SK-N-SH (cell line): ENCODE measurements around the gene LPIN1. TPM values are rescaled to one million over a fixed set of nuclear protein-coding genes. Genes with fewer than 3 reads are reported as not detected.

Experiments used
- CTCF ChIA-PET: fragments of 300-600, 350-600 bp; formaldehyde crosslinking; extraction: SDS; loops from one replicate; lab custom pipeline; 2021; lab: Yijun Ruan, JAX
- POLR2A ChIA-PET: fragments of 350-600 bp; sonication (Branson Sonifier 250); formaldehyde crosslinking; extraction: SDS; loops from one replicate; lab custom pipeline; 2020; ENCODE audit warnings: antibody characterized with exemption, inconsistent platforms; lab: Yijun Ruan, JAX
- DNase-seq: peaks from one replicate; pipeline ENCODE4 v3.0.0; 2012
- H2AFZ ChIP-seq: fragments of 200-600 bp; sonication (generic); 2 replicates; pipeline ENCODE4 v1.8.1; 2016; ENCODE audit warnings: antibody characterized with exemption, mild to moderate bottlenecking, low read depth
- H3F3A ChIP-seq: fragments of 200-600 bp; sonication (generic); replicated peaks from 2 replicates; pipeline ENCODE3; 2016; ENCODE audit warnings: antibody characterized with exemption, mild to moderate bottlenecking; ENCODE audit not compliant: insufficient read depth
- H3K27ac ChIP-seq, 2 experiments: fragments of 200-500 bp in 1 of 2; fragments of 200-600 bp in 1 of 2; sonication (Bioruptor generic) in 1 of 2; sonication (generic), shearing (Covaris generic) in 1 of 2; 2 replicates each; pipeline versions ENCODE4 v1.5.1 to v1.6.1; 2014 to 2016; ENCODE audit warnings: low read depth in 2 of 2, inconsistent platforms in 1 of 2, low read length in 1 of 2, mild to moderate bottlenecking in 1 of 2, mixed read lengths in 1 of 2
- H3K27me3 ChIP-seq: fragments of 200-600 bp; sonication (generic), shearing (Covaris generic); 2 replicates; pipeline ENCODE4 v1.6.1; 2016; ENCODE audit warnings: mixed run types; ENCODE audit not compliant: insufficient read depth
- H3K36me3 ChIP-seq, 2 experiments: fragments of 200-500 bp in 1 of 2; fragments of 200-600 bp in 1 of 2; sonication (Bioruptor generic) in 1 of 2; sonication (generic) in 1 of 2; replicated peaks in 1 of 2; 2 replicates each; pipeline versions ENCODE3 to v1.5.1; 2014 to 2016; ENCODE audit warnings: low read length in 1 of 2, mild to moderate bottlenecking in 1 of 2; ENCODE audit not compliant: insufficient read depth in 2 of 2, control insufficient read depth in 1 of 2
- H3K4me1 ChIP-seq, 2 experiments: fragments of 200-500 bp in 1 of 2; fragments of 200-600 bp in 1 of 2; sonication (Bioruptor generic) in 1 of 2; sonication (generic), shearing (Covaris generic) in 1 of 2; 2 replicates each; pipeline versions ENCODE4 v1.5.1 to v1.6.1; 2014 to 2016; ENCODE audit warnings: low read depth in 1 of 2, low read length in 1 of 2, mixed run types in 1 of 2; ENCODE audit not compliant: insufficient read depth in 2 of 2, control insufficient read depth in 1 of 2
- H3K4me2 ChIP-seq: fragments of 200-600 bp; sonication (generic), shearing (Covaris generic); 2 replicates; pipeline ENCODE4 v1.6.1; 2017; ENCODE audit warnings: mixed run types
- H3K4me3 ChIP-seq, 2 experiments: fragments of 200-500 bp in 1 of 2; fragments of 200-600 bp in 1 of 2; sonication (Bioruptor generic) in 1 of 2; sonication (generic), shearing (Covaris generic) in 1 of 2; 2 replicates each; pipeline versions ENCODE4 v1.5.1 to v1.8.1; 2014 to 2016; ENCODE audit warnings: low read depth in 2 of 2, inconsistent platforms in 1 of 2, low read length in 1 of 2, mild to moderate bottlenecking in 1 of 2, mixed read lengths in 1 of 2, moderate library complexity in 1 of 2
- H3K79me2 ChIP-seq: fragments of 200-600 bp; sonication (generic); 2 replicates; pipeline ENCODE4 v1.8.1; 2017; ENCODE audit warnings: mild to moderate bottlenecking; ENCODE audit not compliant: insufficient read depth
- H3K9ac ChIP-seq: fragments of 200-600 bp; sonication (generic); 2 replicates; pipeline ENCODE4 v1.6.1; 2017; ENCODE audit warnings: mixed run types
- H3K9me2 ChIP-seq: fragments of 200-600 bp; sonication (generic); 2 replicates; pipeline ENCODE4 v1.6.1; 2017; ENCODE audit warnings: mixed run types
- H3K9me3 ChIP-seq: fragments of 200-600 bp; sonication (generic); 2 replicates; pipeline ENCODE4 v1.6.1; 2017; ENCODE audit warnings: mixed run types, mild to moderate bottlenecking, moderate library complexity
- H4K20me1 ChIP-seq: fragments of 200-600 bp; sonication (generic); 2 replicates; pipeline ENCODE4 v1.6.1; 2017; ENCODE audit warnings: mild to moderate bottlenecking, mixed run types; ENCODE audit not compliant: insufficient read depth
- CTCF ChIP-seq: fragments of 200-600 bp; sonication (generic); IDR thresholded peaks from 2 replicates; pipeline ENCODE4 v1.6.1; 2017; ENCODE audit warnings: antibody characterized with exemption, mild to moderate bottlenecking, moderate library complexity
- EP300 ChIP-seq, 2 experiments: IDR thresholded peaks; 2 replicates each; pipeline versions ENCODE4 v1.4.0 to v1.6.1; 2012; ENCODE audit warnings: borderline replicate concordance in 1 of 2, low read depth in 1 of 2, low read length in 1 of 2
- EZH2phosphoT487 ChIP-seq: fragments of 200-600 bp; sonication (generic); IDR thresholded peaks from 2 replicates; pipeline ENCODE4 v1.6.1; 2017; ENCODE audit warnings: low read depth, mixed run types, mild to moderate bottlenecking, antibody characterized with exemption, moderate library complexity, borderline replicate concordance
- FOSL2 ChIP-seq: IDR thresholded peaks from 2 replicates; pipeline ENCODE4 v1.4.0; 2012; ENCODE audit warnings: low read depth, mild to moderate bottlenecking, moderate library complexity, borderline replicate concordance
- FOXM1 ChIP-seq: IDR thresholded peaks from 2 replicates; pipeline ENCODE4 v1.4.0; 2012; ENCODE audit warnings: low read depth, mild to moderate bottlenecking
- GABPA ChIP-seq: IDR thresholded peaks from 2 replicates; pipeline ENCODE4 v1.4.0; 2012; ENCODE audit warnings: low read depth, mild to moderate bottlenecking
- IRF3 ChIP-seq: fragments of 150-350 bp; IDR thresholded peaks from 2 replicates; pipeline ENCODE4 v1.6.1; 2016; ENCODE audit warnings: mild to moderate bottlenecking, low read depth, low read length
- POLR2AphosphoS5 ChIP-seq: IDR thresholded peaks from 2 replicates; pipeline ENCODE4 v1.6.1; 2012; ENCODE audit warnings: low read depth, low read length
- RAD21 ChIP-seq: IDR thresholded peaks from 2 replicates; pipeline ENCODE4 v1.6.1; 2012; ENCODE audit warnings: mild to moderate bottlenecking, low read length
- RCOR1 ChIP-seq: fragments of 150-350 bp; IDR thresholded peaks from 2 replicates; pipeline ENCODE4 v1.6.1; 2017; ENCODE audit warnings: antibody characterized with exemption, low read length
- REST ChIP-seq: IDR thresholded peaks from 2 replicates; pipeline ENCODE4 v1.6.1; 2012; ENCODE audit warnings: mild to moderate bottlenecking, low read depth, low read length, moderate library complexity
- RFX5 ChIP-seq: IDR thresholded peaks from 2 replicates; pipeline ENCODE4 v1.6.1; 2012; ENCODE audit warnings: mild to moderate bottlenecking, improper control_type of control experiment, low read length
- SIN3A ChIP-seq: IDR thresholded peaks from 2 replicates; pipeline ENCODE4 v1.6.1; 2012; ENCODE audit warnings: low read depth, mild to moderate bottlenecking, low read length, moderate library complexity, borderline replicate concordance
- SMC3 ChIP-seq: IDR thresholded peaks from 2 replicates; pipeline ENCODE4 v1.6.1; 2012; ENCODE audit warnings: low read depth, low read length, improper control_type of control experiment
- TAF1 ChIP-seq: IDR thresholded peaks from 2 replicates; pipeline ENCODE4 v1.6.1; 2012; ENCODE audit warnings: low read depth, mild to moderate bottlenecking, low read length, moderate library complexity, borderline replicate concordance
- TCF12 ChIP-seq: IDR thresholded peaks from 2 replicates; pipeline ENCODE4 v1.4.0; 2012
- TEAD4 ChIP-seq: IDR thresholded peaks from 2 replicates; pipeline ENCODE4 v1.4.0; 2012; ENCODE audit warnings: mild to moderate bottlenecking, borderline replicate concordance; ENCODE audit not compliant: insufficient read depth
- YY1 ChIP-seq: IDR thresholded peaks from 2 replicates; pipeline ENCODE4 v1.4.0; 2012; ENCODE audit warnings: low read depth, mild to moderate bottlenecking
- WGBS: methylation state at CpG from one replicate; pipeline ENCODE4 v1.1.6; 2017; ENCODE audit warnings: low lambda C conversion rate; 5-methylcytosine and 5-hydroxymethylcytosine counted together
- polyA plus RNA-seq, 3 experiments: library from polyadenylated mRNA; depleted of rRNA; stranded (reverse); fragments of >200 nt; gene quantifications; 2 replicates each; pipeline ENCODE4 v1.2.3, GENCODE V29; 2012
- TF ChIP-seq, protein P1 (sequence below): IDR thresholded peaks from 2 replicates; pipeline ENCODE4; 2012
- TF ChIP-seq, protein P2 (sequence below): IDR thresholded peaks from 2 replicates; pipeline ENCODE4 v1.4.0; 2012; ENCODE audit warnings: low read depth, borderline replicate concordance

LPIN1 gene
- polyA plus RNA-seq, 1 of the 3 experiments (the other 2 are of a cell fraction): 22.1 TPM

DNA sequence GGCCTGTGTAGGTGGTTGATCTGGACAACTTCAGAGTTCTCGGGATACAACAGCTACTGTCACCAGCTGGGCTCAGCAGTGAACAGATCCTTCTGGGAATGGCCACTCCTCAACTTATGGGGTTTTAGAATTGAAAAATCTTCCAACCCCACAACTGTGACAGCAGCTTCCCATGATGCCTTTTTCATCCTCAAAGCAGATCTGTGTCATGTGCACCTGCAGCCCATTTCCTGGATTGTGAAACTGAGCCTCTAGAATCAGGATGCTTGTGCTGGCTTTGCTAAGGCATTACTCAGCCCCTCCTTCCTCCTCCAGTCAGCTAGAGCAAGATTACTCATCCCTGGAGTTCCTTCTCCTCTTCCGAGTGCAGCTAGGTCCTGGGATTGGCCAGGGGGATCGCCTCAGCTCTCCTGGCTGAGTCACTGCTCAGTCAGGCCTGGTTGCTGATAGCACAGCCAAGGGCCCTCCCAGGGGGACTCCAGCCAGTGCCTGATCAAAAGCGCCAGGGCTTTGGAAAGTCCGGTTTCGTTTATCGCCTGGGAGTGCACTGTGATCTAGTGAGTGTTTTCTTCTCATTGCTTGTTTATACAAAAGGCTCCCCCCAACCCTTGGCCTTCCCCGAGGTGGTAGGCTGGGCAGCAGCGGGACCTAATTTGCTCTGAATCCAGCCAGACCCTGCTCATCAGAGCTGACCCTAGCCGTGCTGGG, 2.4 kb upstream of the LPIN1 start (continued):
- TF ChIP-seq TEAD4 (0 out of 2 replicates have a peak, but pooled peaks have one; percentile 10), GABPA (0 out of 2 replicates have a peak, but pooled peaks have one; percentile 25), RFX5 (peak; percentile 65; the same call in 1 of the 2 replicates), SIN3A (peak; percentile 95; the same call in 1 of the 2 replicates), FOSL2 (peak; percentile 100), RCOR1 (peak; percentile 92), TCF12 (peak; percentile 86), SMC3 (peak; percentile 29), IRF3 (no peak)
- TF ChIP-seq, protein P1, sequence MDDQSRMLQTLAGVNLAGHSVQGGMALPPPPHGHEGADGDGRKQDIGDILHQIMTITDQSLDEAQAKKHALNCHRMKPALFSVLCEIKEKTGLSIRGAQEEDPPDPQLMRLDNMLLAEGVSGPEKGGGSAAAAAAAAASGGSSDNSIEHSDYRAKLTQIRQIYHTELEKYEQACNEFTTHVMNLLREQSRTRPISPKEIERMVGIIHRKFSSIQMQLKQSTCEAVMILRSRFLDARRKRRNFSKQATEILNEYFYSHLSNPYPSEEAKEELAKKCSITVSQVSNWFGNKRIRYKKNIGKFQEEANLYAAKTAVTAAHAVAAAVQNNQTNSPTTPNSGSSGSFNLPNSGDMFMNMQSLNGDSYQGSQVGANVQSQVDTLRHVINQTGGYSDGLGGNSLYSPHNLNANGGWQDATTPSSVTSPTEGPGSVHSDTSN: peak; percentile 75

- H2AFZ ChIP-seq: peak overlapping the region; percentile 87
- no peaks in the 10 kb centered on the region for H3K36me3 ChIP-seq
- CTCF ChIA-PET: interaction anchor here (0.6 to 32.6 kb wide), 21 partner anchors 9 to 278 kb away, joined by 3 to 873 read pairs (median 7); partner anchors contain the start of gene E2F6
- no peaks in the 10 kb centered on the region for H3K9me3 ChIP-seq
- peak; percentile 71 for DNase-seq
- peaks cover 20 to 55% of the 10 kb centered on the region in 2 experiments for H3K4me1 ChIP-seq
- H3K4me2 ChIP-seq: peak overlapping the region; percentile 77
- peaks cover 23% of the 10 kb centered on the region for H4K20me1 ChIP-seq
- peak overlapping the region; percentile 57; the same call in 1 of the 2 replicates for H3K9ac ChIP-seq
- H3K27ac ChIP-seq: peak overlapping the region; percentile 60 to 81
- 84% methylated on average over 14 of the region's 14 CpGs for WGBS
- POLR2A ChIA-PET: interaction anchor here (0.7 to 1.9 kb wide), 9 partner anchors 10 to 52 kb away, joined by 3 to 6 read pairs (median 4); no protein-coding TSS in a partner anchor
- no peaks in the 10 kb centered on the region for H3K9me2 ChIP-seq
- H3F3A ChIP-seq: no peaks in the 10 kb centered on the region
- H3K27me3 ChIP-seq: no peaks in the 10 kb centered on the region
- H3K4me3 ChIP-seq: peak overlapping the region; percentile 30 to 54; a peak in 3 of 4 replicates
- peaks cover 30% of the 10 kb centered on the region for H3K79me2 ChIP-seq
- TF ChIP-seq YY1: 0 out of 2 replicates have a peak, but pooled peaks have one; percentile 27
- TF ChIP-seq EP300 (IDR thresholded peaks at IDR 0.05; ENCODE audit: borderline replicate concordance in 1 of 2, low read depth in 1 of 2, low read length in 1 of 2): no peak
- no peak for TF ChIP-seq REST
- TF ChIP-seq RAD21: peak; percentile 65
- TF ChIP-seq SMC3: peak; percentile 53
- TF ChIP-seq RFX5: no peak
- no peak for TF ChIP-seq SIN3A
- TF ChIP-seq POLR2AphosphoS5: no peak
- TF ChIP-seq FOXM1: no peak
- TF ChIP-seq EZH2phosphoT487: no peak
- peak; percentile 64 for TF ChIP-seq CTCF
- TF ChIP-seq, protein P2, sequence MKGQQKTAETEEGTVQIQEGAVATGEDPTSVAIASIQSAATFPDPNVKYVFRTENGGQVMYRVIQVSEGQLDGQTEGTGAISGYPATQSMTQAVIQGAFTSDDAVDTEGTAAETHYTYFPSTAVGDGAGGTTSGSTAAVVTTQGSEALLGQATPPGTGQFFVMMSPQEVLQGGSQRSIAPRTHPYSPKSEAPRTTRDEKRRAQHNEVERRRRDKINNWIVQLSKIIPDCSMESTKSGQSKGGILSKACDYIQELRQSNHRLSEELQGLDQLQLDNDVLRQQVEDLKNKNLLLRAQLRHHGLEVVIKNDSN: no peak
- TF ChIP-seq TAF1: no peak
Observed at GRCh38 chr2:11744631-11745394, 1.6 kb upstream of the LPIN1 start.
